ENCODE results near the gene CNTN5. TPM values are rescaled to one million over a fixed set of nuclear protein-coding genes. Genes with fewer than 3 reads are reported as not detected.

The CNTN5 gene
- total RNA-seq, 1 donor from 2014 or later = 17.7 TPM

- no peak for TF ChIP-seq CTCF (IDR thresholded peaks at IDR 0.05; ENCODE audit: unreplicated experiment)
- H3K9me3 Mint-ChIP-seq = peaks cover 23% of the 10 kb centered on the region
- H3K4me3 Mint-ChIP-seq = no peak overlapping the region
- H3K4me1 Mint-ChIP-seq = no peaks in the 10 kb centered on the region
- H3K27ac Mint-ChIP-seq = no peak overlapping the region
- no peak for DNase-seq (ENCODE audit: low spot score in 2 of 2, unreplicated experiment in 2 of 2)
- H3K27me3 Mint-ChIP-seq (ENCODE audit: low read depth) = no peaks in the 10 kb centered on the region
- H3K36me3 Mint-ChIP-seq = peaks cover 3% of the 10 kb centered on the region
Observed at GRCh38 chr11:99803501-99803900, 782.8 kb downstream of the CNTN5 start.

- TF ChIP-seq CTCF (IDR thresholded peaks at IDR 0.05; ENCODE audit: unreplicated experiment) = no peak
Observed at GRCh38 chr11:99812516-99812915, 791.8 kb downstream of the CNTN5 start.

GRCh38 chr11:99814021-99814420, 793.3 kb downstream of the CNTN5 start:
- no peaks in the 10 kb centered on the region for H3K36me3 Mint-ChIP-seq
- H3K4me3 Mint-ChIP-seq = no peak overlapping the region
- H3K9me3 Mint-ChIP-seq = peaks cover 8% of the 10 kb centered on the region

More at GRCh38 chr11:99812516-99812915, 791.8 kb downstream of the CNTN5 start:
- no peak overlapping the region for H3K27ac Mint-ChIP-seq
- H3K27me3 Mint-ChIP-seq (ENCODE audit: low read depth) = no peaks in the 10 kb centered on the region
- no peak overlapping the region for H3K4me3 Mint-ChIP-seq
- peaks cover 5% of the 10 kb centered on the region for H3K4me1 Mint-ChIP-seq
- no peaks in the 10 kb centered on the region for H3K36me3 Mint-ChIP-seq
- H3K9me3 Mint-ChIP-seq = peaks cover 8% of the 10 kb centered on the region
- no peak for DNase-seq (ENCODE audit: low spot score in 2 of 2, unreplicated experiment in 2 of 2)

DNA sequence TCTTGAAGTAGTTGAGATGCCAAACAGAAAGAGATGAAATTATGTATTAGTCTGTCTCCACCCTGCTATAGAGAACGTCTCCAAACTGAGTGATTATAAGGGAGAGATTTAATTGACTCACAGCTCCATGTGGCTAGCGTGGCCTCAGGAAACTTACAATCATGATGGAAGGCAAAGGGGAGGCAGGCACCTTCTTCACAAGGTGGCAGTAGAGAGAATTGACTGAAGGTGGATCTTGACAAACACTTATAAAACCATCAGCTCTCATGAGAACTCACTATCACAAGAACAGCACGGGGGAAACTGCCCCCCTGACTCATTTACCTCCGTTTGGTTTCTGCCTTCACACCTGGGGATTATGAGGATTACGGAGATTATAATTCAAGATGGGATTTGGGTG, 794.0 kb downstream of the CNTN5 start:
- no peak overlapping the region for H3K27ac Mint-ChIP-seq
- TF ChIP-seq CTCF (IDR thresholded peaks at IDR 0.05; ENCODE audit: unreplicated experiment) = no peak
- DNase-seq (ENCODE audit: low spot score in 2 of 2, unreplicated experiment in 2 of 2) = no peak
- H3K27me3 Mint-ChIP-seq (ENCODE audit: low read depth) = no peaks in the 10 kb centered on the region
- peaks cover 14% of the 10 kb centered on the region for H3K9me3 Mint-ChIP-seq
- H3K36me3 Mint-ChIP-seq = no peaks in the 10 kb centered on the region
- H3K4me1 Mint-ChIP-seq = peaks cover 5% of the 10 kb centered on the region
- no peak overlapping the region for H3K4me3 Mint-ChIP-seq

More at GRCh38 chr11:99814021-99814420, 793.3 kb downstream of the CNTN5 start:
- Mint-ChIP-seq H3K4me1 (peaks cover 5% of the 10 kb centered on the region), H3K27ac (no peak overlapping the region), H3K27me3 (ENCODE audit: low read depth) (no peaks in the 10 kb centered on the region)
- DNase-seq (ENCODE audit: low spot score in 2 of 2, unreplicated experiment in 2 of 2) = no peak
- no peak for TF ChIP-seq CTCF (IDR thresholded peaks at IDR 0.05; ENCODE audit: unreplicated experiment)

DNA sequence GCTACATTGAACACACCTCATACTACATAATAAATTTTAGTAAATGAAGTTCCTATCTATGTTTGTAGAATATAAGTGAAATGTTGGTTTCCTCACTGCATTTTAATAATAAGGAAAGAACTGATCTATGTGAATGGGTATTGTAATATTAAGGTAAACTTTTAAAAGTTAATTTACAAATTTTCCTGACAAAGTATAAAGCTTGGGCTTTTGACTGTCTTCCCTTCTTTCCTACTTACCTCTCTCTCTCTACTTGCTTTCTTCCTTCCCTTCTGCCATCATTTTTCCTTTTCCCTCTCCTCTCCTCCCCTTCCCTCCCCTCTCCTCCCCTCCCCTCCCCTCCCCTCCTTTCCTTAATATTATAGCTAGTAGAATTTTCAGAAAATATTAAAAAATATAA, 798.2 kb downstream of the CNTN5 start:
- no peak for TF ChIP-seq CTCF (IDR thresholded peaks at IDR 0.05; ENCODE audit: unreplicated experiment)
- Mint-ChIP-seq H3K4me1 (no peaks in the 10 kb centered on the region), H3K4me3 (no peak overlapping the region), H3K27ac (no peak overlapping the region), H3K9me3 (peaks cover 27% of the 10 kb centered on the region), H3K27me3 (ENCODE audit: low read depth) (no peaks in the 10 kb centered on the region), H3K36me3 (no peaks in the 10 kb centered on the region)
- DNase-seq (ENCODE audit: low spot score in 2 of 2, unreplicated experiment in 2 of 2) = no peak
